ENCODE measurements around the gene NCKAP5L. TPM values are rescaled to one million over a fixed set of nuclear protein-coding genes. Genes with fewer than 3 reads are reported as not detected.

The NCKAP5L gene
- total and polyA plus RNA-seq, 9 of the 15 experiments (the other 6 are each of a cell fraction or from before 2014, with no cell fraction given): 0.01 to 14.4 (median 3.7) TPM

DNA sequence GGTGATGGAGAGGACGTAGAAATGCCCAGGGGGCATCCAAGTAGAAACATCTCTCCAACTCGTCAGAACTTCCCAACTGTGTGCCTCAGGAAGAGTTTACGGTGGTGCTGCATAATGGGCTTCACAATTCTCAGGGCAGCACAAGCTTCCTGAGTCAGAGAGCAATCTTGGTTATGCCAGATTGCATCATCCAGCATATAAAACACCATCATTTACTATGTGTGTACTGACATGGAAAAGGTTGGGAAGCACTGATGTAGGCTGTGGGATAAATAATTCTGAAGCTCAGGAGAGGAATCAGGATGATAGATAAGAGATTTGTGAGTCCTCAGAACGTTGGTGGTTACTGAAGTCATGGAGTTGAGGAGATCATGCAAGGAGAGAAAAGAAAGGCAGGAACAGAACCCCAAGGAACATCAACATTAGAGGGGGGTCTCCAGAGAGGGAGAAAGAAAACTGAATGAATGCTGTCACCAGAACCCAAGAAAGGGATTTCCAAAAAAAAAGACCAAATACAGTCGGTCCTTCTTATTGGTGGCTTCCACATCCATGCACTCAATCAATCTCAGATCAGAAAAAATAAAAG is 4.7 kb upstream of the NCKAP5L start (continued):
- TF ChIP-seq, protein P1, sequence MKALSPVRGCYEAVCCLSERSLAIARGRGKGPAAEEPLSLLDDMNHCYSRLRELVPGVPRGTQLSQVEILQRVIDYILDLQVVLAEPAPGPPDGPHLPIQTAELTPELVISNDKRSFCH (CRISPR knock-in tag; IDR thresholded peaks at IDR 0.05): no peak
- TF ChIP-seq, protein P1 (tag; IDR thresholded peaks at IDR 0.05): no peak
- no peak for TF ChIP-seq ZNF12 (CRISPR knock-in tag; IDR thresholded peaks at IDR 0.05)
- TF ChIP-seq, protein P2, sequence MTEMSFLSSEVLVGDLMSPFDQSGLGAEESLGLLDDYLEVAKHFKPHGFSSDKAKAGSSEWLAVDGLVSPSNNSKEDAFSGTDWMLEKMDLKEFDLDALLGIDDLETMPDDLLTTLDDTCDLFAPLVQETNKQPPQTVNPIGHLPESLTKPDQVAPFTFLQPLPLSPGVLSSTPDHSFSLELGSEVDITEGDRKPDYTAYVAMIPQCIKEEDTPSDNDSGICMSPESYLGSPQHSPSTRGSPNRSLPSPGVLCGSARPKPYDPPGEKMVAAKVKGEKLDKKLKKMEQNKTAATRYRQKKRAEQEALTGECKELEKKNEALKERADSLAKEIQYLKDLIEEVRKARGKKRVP (CRISPR knock-in tag; IDR thresholded peaks at IDR 0.05): peak; percentile 87
- TF ChIP-seq, protein P3, sequence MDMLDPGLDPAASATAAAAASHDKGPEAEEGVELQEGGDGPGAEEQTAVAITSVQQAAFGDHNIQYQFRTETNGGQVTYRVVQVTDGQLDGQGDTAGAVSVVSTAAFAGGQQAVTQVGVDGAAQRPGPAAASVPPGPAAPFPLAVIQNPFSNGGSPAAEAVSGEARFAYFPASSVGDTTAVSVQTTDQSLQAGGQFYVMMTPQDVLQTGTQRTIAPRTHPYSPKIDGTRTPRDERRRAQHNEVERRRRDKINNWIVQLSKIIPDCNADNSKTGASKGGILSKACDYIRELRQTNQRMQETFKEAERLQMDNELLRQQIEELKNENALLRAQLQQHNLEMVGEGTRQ (CRISPR knock-in tag; IDR thresholded peaks at IDR 0.05): no peak
- TF ChIP-seq JUN (IDR thresholded peaks at IDR 0.05; ENCODE audit: borderline replicate concordance, low read depth, low read length): peak; percentile 43; the same call in 1 of the 2 replicates
- no peak for TF ChIP-seq JUN (CRISPR knock-in tag; IDR thresholded peaks at IDR 0.05; ENCODE audit: borderline replicate concordance)
- no peak for TF ChIP-seq PURB (CRISPR knock-in tag; IDR thresholded peaks at IDR 0.05; ENCODE audit: low read depth)
- TF ChIP-seq TRIM24 (IDR thresholded peaks at IDR 0.05): peak in 1 of 2 experiments; percentile 19; a peak in 2 of 4 replicates
- TF ChIP-seq, protein P4, sequence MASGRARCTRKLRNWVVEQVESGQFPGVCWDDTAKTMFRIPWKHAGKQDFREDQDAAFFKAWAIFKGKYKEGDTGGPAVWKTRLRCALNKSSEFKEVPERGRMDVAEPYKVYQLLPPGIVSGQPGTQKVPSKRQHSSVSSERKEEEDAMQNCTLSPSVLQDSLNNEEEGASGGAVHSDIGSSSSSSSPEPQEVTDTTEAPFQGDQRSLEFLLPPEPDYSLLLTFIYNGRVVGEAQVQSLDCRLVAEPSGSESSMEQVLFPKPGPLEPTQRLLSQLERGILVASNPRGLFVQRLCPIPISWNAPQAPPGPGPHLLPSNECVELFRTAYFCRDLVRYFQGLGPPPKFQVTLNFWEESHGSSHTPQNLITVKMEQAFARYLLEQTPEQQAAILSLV (tag; IDR thresholded peaks at IDR 0.05): peak; percentile 10; the same call in 1 of the 2 replicates
- peak; percentile 70; the same call in 1 of the 2 replicates for TF ChIP-seq ZNF175 (CRISPR knock-in tag; IDR thresholded peaks at IDR 0.05; ENCODE audit: low read depth)
- TF ChIP-seq ATF7 (IDR thresholded peaks at IDR 0.05): peak; percentile 72
- no peak for TF ChIP-seq ETV5 (CRISPR knock-in tag; IDR thresholded peaks at IDR 0.05; ENCODE audit: low read depth)
- TF ChIP-seq HEY1 (CRISPR knock-in tag; IDR thresholded peaks at IDR 0.05; ENCODE audit: borderline replicate concordance): no peak
- peak; percentile 90 for TF ChIP-seq CEBPG (CRISPR knock-in tag; IDR thresholded peaks at IDR 0.05)
- TF ChIP-seq CEBPG (tag; conservative IDR thresholded peaks at IDR 0.05 in 1 of 2, IDR thresholded peaks at IDR 0.05 in 1 of 2): peak; percentile 92 to 98

All from K562 (cell line).